OCI-M1 (cell line): ENCODE results near the gene CKM.
"Not testable (repeated sequence)": the region's sequence is repeated elsewhere in the genome, so short reads cannot be mapped to it uniquely, and the experiment has no call there.

Experiments used
- DNase-seq: peaks from one replicate; lab custom pipeline; 2025; lab: John Stamatoyannopoulos, UW

Gene CKM

DNA sequence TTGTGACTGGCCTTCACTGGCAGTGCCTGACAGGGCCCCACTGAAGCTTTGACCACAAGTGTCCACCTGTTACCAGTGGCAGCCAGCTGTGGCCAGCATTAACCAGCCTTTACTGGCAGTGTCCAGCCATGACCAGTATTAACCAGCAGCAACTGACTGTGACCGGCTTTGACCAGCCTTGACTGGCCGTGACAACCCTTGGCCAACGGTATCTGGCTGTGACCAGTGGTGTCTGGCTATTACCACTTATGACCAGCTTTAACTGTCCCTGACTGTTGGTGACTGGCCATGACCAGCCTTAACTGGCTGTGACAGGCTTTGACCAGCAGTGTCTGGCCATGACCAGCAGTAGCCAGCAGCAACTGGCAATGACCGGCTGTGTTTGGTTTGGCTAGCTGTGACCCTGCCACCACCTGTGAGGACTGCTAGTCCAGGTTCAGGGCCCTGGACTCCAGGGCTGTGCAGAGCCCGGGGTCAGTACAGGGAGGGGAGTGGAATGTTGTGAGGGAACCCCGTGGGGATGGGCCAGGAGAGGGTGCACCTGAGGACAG, 32.2 kb downstream of the CKM start:
- DNase-seq, result no peak

DNA sequence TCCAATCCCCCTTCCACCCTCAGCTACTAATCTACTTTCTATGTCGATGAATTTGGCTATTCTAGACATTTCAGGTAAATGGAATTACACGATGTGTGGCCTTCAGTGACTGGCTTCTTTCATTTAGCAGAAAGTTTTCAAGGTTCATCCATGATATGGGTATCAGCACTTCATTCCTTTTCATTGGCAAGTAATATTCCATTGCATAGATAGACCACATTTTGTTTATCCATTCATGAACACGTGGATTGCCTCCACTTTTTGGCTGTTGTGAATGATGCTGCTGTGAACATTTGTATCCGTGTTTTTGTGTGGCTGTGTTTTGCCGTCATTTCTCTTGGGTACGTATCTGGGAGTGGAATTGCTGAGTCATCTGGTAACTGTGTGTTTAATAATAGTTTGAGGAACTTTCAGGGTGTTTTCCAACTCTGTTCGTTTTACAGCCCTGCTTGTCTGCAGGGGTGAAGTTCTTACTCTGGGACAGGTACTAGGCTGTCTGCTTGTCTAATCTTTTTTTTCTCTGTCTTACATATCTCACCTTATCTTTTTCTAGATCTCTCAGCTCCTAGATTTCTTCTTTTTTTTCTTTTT, 39.1 kb downstream of the CKM start:
- DNase-seq, result peak; percentile 39

DNA sequence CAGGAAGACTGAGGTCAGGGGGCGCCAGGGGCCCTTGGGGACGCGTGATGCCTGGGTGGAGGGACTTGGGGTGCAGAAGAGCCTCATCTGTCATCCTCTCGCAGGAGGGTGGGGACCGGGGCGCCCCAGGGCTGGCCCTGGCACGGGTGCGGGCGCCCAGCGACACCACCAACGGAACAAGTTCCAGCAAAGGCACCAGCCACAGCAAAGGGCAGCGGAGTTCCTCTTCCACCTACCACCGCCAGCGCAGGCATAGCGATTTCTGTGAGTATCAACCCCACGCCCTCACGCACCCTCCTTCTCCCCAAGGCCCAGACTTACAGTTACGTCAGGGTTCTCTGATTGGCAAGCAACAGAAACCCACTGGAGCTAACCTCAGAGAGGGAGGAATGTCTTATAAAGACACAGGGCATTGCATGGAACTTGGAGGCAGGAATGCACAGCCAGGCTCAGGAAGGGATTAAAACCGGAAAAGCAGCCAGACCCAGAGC, 42.2 kb downstream of the CKM start:
- DNase-seq, result no peak

DNA sequence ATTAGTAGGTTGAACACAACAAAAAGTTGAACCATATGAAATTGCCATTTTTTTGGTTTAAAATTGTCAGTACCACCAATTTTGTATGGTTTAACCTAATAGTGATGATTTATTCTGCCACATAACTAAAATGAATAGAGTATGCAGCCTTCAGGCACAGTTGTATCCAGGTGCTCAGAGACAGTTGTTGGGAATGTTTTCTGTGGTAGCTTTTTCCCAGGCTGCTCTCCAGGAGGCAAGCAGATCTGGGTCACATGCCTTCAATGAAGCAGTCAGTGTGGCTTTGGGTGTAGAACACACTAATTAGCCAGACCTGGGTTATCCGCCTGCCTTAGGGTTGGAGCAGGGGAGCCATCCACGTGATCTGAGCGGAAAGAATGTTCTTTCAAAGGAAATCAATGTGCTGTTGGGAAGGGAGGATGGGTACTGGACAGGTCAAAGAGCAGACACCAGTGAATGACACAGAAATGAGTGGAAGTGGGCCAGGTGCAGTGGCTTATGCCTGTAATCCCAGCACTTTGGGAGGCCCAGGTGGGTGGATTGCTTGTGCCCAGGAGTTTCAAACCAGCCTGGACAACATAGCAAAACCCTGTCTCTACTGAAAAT, 43.0 kb downstream of the CKM start:
- no peak for DNase-seq

DNA sequence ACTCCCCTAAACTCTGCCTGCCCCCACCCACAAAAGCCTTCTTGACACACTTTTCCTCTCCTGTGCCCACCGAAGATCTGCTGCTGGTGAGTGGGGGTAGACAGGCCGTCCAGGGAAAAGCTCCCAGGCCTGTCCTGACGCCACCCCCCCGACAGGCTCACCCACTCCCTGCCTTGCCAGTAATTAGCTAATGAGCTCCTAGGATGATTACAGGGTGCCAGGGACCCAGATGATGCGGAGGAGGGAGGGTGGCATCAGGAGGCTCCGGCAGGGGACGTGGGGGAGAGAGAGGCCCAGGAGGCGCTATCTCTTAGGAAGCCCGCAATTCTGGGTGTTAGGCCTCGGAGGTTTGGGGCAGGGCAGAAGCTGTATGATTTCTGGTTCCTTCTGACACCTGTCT, 44.6 kb downstream of the CKM start:
- DNase-seq, result no peak

DNA sequence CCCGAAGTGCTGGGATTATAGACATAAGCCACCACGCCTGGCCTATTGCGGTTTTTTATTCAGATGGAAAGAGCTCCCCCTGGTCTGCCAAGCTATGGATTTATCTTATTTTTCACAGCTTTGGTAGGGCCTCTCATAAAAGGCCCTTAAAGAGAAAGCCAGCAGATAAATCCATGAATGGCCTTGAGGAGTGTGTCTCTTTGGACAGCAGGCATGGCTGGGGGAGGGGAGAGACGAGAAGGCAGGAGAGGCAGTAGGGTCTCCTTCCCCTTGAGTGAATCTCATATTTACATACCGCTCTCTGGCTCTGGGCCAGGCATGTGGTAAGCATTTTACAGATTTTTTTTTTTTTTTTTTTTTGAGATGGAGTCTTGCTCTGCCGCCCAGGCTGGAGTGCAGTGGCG, 46.4 kb downstream of the CKM start:
- peak; percentile 31 for DNase-seq

DNA sequence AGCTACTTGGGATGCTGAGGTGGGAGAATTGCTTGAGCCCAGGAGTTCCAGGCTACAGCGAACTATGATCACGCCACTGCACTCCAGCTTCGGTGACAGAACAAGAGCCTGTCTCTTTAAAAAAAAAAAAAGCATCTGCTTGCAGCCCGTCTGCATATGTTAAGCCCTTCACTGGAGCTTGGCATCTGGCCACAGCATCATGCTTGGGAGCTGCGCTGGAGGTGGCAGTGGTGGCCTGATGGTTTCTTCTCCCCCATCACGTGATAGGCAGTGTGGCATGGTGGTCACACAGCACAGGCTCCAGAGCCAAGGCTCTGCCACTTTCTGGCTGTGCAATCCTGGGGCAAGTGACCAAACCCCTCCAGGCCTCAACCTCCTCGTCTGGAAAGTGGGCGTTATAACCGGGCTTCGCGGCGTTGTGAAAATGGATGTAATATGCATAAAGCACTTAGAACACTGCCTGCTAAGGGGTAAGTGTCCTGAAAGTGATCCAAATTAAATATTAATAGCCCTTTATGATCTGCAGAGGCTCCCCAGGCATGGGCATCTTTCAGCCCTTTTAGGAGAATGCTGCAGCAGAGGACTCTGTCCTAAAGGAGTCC, 47.2 kb downstream of the CKM start:
- no peak for DNase-seq

DNA sequence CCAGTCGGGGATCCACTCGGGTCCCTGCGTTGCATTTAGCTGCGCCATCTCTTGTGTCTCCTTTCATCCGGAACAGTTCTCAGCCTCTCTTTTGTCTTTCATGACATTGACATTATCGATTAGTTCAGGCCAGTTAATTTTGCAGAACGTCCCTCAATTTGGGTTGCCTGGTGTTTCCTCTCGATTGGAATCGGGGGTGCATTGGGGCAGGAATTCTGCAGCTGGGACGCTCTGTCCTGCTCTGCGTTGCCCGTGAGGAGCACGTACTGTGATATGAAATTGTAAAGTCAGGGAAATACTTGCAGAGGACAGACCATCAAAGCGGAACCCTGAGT, 49.2 kb downstream of the CKM start:
- no peak for DNase-seq

DNA sequence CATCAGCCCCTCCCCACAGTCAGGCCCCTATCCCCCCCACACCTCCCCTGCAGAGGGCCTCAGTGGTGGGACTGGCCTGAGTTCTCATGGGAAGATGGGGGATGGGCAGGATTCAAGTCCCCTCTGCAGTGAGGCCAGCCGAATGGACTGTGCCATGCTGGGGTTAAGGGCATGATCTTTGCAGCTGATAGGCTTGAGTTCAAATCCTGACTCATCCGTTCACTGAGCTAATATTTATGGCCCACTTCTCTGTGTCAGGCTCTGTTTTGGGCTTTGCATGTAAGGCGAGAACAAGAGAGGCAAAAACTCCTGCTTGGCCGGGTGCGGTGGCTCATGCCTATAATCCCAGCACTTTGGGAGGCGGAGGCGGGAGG, 51.0 kb downstream of the CKM start:
- no peak for DNase-seq

DNA sequence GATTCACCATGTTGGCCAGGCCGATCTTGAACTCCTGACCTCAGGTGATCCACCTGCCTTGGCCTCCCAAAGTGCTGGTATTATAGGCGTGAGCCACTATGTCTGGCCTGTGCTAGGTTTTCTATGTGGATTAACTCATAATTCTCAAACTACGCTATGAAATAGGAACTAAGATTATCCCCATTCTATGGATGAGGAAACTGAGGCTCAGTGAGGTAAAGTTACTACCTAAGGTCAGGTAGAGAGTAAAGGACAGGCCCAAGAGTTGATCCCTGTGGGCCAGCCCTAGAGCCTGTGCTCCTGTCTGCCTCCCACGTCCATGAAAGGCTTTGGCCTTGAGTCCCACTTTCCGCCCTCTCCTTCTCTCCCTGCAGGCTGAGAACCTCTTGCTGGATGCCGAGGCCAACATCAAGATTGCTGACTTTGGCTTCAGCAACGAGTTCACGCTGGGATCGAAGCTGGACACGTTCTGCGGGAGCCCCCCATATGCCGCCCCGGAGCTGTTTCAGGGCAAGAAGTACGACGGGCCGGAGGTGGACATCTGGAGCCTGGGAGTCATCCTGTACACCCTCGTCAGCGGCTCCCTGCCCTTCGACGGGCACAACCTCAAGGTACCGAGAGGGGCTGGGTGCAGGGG, 51.5 kb downstream of the CKM start:
- DNase-seq, result no peak

DNA sequence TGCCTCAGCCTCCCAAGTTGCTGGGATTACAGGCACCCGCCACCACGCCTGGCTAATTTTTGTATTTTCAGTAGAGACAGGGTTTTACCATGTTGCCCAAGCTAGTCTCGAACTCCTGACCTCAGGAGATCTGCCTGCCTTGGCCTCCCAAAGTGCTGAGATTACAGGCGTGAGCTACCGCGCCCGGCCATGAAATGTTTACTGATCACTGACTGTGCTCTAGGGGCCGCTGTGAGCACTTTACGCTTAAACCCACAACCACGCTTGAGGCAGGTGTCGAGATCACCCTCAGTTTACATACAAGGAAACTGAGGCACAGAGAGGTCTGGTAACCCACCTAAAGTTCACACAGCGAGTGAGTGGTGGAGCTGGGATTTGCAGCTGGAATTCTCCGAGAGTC, 52.7 kb downstream of the CKM start:
- not testable (repeated sequence) for DNase-seq

DNA sequence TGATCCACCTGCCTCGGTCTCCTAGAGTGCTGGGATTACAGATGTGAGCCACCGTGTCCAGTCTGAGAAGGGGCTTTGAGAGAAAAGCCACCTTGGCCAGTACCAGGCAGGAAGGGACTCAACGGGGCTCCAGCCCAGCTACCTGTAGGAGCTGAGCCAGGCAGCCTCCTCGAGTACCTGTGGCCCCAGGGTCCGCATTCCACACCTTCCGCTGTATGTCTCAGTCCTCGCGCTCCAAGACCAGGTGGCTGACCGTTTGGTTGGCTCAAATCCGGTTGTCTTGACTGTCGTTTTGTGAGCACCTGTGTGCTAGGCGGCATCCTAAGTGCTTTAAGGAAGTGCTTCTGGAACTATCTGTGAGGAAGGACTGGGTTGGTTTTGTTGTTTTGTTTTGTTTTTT, 55.4 kb downstream of the CKM start:
- no peak for DNase-seq

DNA sequence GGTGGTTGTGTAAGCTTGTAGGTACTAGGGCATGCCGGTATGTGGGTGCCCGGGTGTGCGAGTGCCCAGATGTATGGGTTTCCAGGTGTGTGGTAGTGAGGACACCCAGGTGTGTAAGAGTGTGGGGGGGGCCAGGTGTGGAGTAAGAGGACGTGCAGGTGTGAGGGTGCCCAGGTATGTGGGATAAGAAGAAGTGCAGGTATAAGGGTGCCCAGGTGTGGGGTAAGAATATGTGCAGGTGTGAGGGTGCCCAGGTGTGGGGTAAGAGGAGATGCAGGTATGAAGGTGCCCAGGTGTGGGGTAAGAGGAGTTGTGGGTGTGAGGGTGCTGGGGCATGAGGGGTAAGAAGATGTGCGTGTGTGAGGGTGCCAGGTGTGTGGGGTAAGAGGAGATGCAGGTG, 57.3 kb downstream of the CKM start:
- no peak for DNase-seq

DNA sequence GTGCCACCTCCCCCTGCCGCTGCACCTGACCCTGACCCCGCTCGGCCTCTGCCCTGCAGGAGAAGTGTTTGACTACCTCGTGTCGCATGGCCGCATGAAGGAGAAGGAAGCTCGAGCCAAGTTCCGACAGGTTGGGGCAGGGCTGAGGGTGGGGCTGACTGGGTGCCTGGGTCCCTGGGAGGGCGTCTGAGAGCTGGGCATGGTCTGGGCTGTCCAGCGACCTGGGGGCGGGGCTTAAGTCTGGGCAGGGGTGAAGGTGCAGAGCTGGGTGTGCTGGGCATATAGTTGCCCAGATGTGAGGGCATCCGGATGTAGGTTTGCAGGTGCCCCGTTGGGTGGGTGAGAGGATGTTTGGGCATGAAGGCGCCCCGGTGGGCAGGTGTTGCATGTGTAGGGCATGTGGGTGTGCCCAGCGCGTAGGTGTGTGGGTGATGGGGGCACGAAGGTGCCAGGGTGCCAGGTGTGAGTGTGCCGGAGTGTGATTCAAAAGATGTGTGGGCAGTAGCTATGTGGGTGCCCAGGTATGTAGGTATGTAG, 57.8 kb downstream of the CKM start:
- DNase-seq, result no peak

DNA sequence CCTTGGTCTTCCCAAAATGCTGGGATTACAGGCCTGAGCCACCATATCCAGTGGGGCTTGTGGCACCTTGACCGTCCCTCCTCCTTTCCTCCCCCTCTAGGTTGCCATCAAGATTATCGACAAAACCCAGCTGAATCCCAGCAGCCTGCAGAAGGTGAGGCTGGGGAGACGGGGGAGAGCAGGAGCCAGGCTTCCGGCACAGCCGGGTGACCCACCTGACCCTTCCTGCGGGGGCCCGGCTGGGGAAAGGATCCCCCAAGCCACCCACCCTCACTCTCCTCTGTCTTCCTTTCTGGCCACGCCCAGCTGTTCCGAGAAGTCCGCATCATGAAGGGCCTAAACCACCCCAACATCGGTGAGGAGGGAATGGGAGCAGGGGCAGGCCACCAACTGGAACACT, 59.7 kb downstream of the CKM start:
- no peak for DNase-seq

DNA sequence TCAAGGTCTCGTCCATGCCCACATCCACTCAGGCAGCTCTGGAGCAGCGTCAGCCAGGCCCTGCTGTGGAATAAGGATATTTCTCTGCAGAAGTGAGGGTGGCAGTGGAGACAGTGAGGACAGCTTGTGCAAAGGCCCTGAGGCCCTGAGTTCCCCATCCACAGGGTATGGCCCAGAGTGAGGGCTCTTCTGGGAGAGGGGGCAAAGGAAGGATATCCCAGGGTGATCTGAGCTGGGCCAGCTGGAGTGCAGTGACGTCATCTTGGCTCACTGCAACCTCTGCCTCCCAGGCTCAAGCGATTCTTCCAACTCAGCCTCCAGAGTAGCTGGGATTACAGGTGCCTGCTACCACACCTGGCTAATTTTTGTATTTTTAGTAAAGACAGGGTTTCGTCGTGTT, 60.1 kb downstream of the CKM start:
- DNase-seq, result no peak

DNA sequence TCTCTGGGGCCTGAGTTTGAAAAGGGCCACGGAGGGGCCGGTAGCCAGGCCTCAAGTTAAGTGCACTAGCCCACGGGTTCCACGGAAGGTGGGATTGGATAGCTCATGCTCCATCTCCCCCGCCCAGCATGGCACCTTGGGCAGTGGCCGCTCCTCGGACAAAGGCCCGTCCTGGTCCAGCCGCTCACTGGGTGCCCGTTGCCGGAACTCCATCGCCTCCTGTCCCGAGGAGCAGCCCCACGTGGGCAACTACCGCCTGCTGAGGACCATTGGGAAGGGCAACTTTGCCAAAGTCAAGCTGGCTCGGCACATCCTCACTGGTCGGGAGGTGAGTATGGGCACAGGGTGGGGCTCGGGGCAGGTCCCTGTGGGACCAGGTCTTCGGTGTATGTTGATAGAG, 63.8 kb downstream of the CKM start:
- no peak for DNase-seq

DNA sequence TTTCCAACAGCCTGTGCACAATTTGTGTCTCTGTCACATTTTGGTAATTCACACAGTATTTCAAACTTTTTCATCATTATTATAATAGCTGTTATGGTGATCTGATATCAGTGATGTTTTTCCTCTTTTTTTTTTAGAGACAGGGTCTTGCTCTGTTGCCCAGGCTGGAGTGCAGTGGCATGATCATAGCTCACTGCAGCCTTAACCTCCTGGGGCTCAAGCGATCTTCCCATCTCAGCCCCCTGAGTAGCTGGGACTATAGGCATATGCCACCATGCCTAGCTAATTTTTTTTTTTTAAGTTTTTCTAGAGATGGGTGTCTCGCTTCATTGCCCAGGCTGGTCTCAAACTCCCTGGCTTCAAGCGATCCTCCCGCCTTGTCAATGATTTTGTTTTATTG, 65.8 kb downstream of the CKM start:
- DNase-seq, result no peak
